Transverse colon (tissue), 4 donors: ENCODE data around the gene ABHD12. TPM values are rescaled to one million over a fixed set of nuclear protein-coding genes. Genes with fewer than 3 reads are reported as not detected.
A peak's percentile ranks its signal among the peaks of the same experiment; 100 is the strongest.

Source experiments
- DNase-seq: peaks from one replicate; pipeline ENCODE4 v3.0.0-alpha.2; 2019
- H3K27ac ChIP-seq, 4 donors: fragments of 200-600 bp; sonication (generic); 2 replicates each; pipeline ENCODE4 v1.5.1; 2016 to 2018; ENCODE audit warnings: inconsistent platforms in 4 of 4
- H3K27me3 ChIP-seq: fragments of 200-600 bp; sonication (generic); 2 replicates; pipeline ENCODE4 v1.5.1; 2017; ENCODE audit warnings: inconsistent platforms
- H3K36me3 ChIP-seq, 4 donors: fragments of 200-600 bp; sonication (generic); 2 replicates each; pipeline ENCODE4 v1.5.1; 2017 to 2019; ENCODE audit warnings: inconsistent platforms in 4 of 4
- H3K4me1 ChIP-seq, 4 donors: fragments of 200-600 bp; sonication (generic); 2 replicates each; pipeline ENCODE4 v1.5.1; 2017 to 2020; ENCODE audit warnings: inconsistent platforms in 4 of 4
- H3K4me3 ChIP-seq, 4 donors: fragments of 200-600 bp; sonication (generic); 1 replicate in 1 of 4; 2 replicates in 3 of 4; pipeline versions ENCODE4 v1.5.1 to v1.6.1; 2017 to 2019; ENCODE audit warnings: inconsistent platforms in 4 of 4
- H3K9me3 ChIP-seq, 2 donors: fragments of 200-600 bp; sonication (generic); 2 replicates each; pipeline ENCODE4 v1.5.1; 2017 to 2019; ENCODE audit warnings: inconsistent platforms in 2 of 2
- EP300 ChIP-seq: sonication (generic); formaldehyde crosslinking; IDR thresholded peaks from one replicate; pipeline ENCODE4 v1.6.1; 2017; ENCODE audit warnings: antibody characterized with exemption, low read depth
- POLR2A ChIP-seq: fragments of 450-650 bp; IDR thresholded peaks from one replicate; pipeline ENCODE4 v1.6.1; 2016; ENCODE audit warnings: antibody characterized with exemption, mild to moderate bottlenecking, moderate library complexity
- POLR2AphosphoS5 ChIP-seq, 3 donors: sonication (generic); formaldehyde crosslinking; IDR thresholded peaks; one replicate each; pipeline ENCODE4 v1.6.1; 2016; ENCODE audit warnings: antibody characterized with exemption in 3 of 3
- WGBS, 2 donors: methylation state at CpG; one replicate each; pipeline ENCODE4 v1.1.5; 2018; ENCODE audit warnings: low coverage in 1 of 2; 5-methylcytosine and 5-hydroxymethylcytosine counted together
- in situ Hi-C, 4 donors: fragments of 200-750 bp; cut with MboI; loops; one replicate each; pipeline versions ENCODE4 v1.15.0 to v1.15.1; 2017; ENCODE audit warnings: low sequenced_read_pairs in 3 of 4, low pct_ligation_motif_present in 1 of 4, low pct_unique_long_range_greater_than_20kb in 1 of 4
- intact Hi-C: fragments of 100-400 bp; cut with DNase I; formaldehyde crosslinking; loops from one replicate; pipeline ENCODE4 v1.15.1; 2023; ENCODE audit warnings: low total_unique reads
- small RNA-seq, 4 donors: library from RNA; depleted of rRNA; stranded (forward); fragments of <200 nt; gene quantifications; one replicate each; pipeline ENCODE3, GENCODE V24; 2016
- total RNA-seq, 4 donors: library from RNA; depleted of rRNA; stranded (reverse); fragments of >200 nt; gene quantifications; one replicate each; pipeline ENCODE4 v1.1.0, GENCODE V29; 2016
- TF ChIP-seq, protein P1 (sequence below), 5 experiments: fragments of 200-600 bp in 3 of 5; fragments of 450-650 bp in 2 of 5; sonication (generic) in 3 of 5; IDR thresholded peaks; 1 replicate in 2 of 5; 2 replicates in 3 of 5; pipeline ENCODE4 v1.5.1; 2016 to 2017; ENCODE audit warnings: antibody characterized with exemption in 5 of 5, inconsistent platforms in 3 of 5, mild to moderate bottlenecking in 2 of 5, moderate library complexity in 1 of 5

Gene ABHD12
- total RNA-seq, 4 donors from 2014 or later: 67.3 to 103 (median 73.4) TPM

DNA sequence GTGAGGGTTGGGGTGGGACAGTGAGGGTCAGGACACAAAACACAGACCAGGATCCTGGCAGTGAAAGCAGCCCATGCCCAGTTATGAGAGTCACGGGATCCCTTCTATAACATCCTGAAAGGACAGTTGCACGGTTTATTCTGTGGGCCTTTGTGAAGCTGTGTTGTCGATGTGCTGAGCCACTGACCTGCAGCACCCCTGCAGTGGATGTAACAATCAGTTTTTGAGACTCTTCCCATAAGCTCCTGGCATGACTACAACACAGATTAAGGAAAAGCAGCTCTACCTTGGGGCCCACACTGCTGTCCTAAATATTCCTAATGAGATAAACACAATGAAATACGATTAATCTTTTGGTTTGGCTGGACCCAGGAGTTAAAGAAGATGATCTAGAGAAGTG is 139.1 kb downstream of the ABHD12 start:
- Histone ChIP-seq H3K4me3 (peak overlapping the region in 1 of 4 donors; percentile 93), H3K27ac (peak overlapping the region; percentile 92 to 98 (median 98)), H3K4me1 (peaks cover 50 to 84% (median 76%) of the 10 kb centered on the region in 4 donors), H3K9me3 (no peaks in the 10 kb centered on the region), H3K27me3 (no peaks in the 10 kb centered on the region), H3K36me3 (no peaks in the 10 kb centered on the region)
- in situ Hi-C loops: no loop called here
- TF ChIP-seq, protein P1, sequence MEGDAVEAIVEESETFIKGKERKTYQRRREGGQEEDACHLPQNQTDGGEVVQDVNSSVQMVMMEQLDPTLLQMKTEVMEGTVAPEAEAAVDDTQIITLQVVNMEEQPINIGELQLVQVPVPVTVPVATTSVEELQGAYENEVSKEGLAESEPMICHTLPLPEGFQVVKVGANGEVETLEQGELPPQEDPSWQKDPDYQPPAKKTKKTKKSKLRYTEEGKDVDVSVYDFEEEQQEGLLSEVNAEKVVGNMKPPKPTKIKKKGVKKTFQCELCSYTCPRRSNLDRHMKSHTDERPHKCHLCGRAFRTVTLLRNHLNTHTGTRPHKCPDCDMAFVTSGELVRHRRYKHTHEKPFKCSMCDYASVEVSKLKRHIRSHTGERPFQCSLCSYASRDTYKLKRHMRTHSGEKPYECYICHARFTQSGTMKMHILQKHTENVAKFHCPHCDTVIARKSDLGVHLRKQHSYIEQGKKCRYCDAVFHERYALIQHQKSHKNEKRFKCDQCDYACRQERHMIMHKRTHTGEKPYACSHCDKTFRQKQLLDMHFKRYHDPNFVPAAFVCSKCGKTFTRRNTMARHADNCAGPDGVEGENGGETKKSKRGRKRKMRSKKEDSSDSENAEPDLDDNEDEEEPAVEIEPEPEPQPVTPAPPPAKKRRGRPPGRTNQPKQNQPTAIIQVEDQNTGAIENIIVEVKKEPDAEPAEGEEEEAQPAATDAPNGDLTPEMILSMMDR (IDR thresholded peaks at IDR 0.05): no peak
- TF ChIP-seq EP300 (no peak), POLR2A (no peak), POLR2AphosphoS5 (IDR thresholded peaks at IDR 0.05) (no peak)
- DNase-seq: peak; percentile 9
- intact Hi-C loops: no loop called here
- 40 to 64% methylated on average over 1 to 4 of the region's 4 CpGs for WGBS, 2 donors

GRCh38 chr20:25251019-25251418 is 139.6 kb downstream of the ABHD12 start:
- Histone ChIP-seq H3K4me3 (peak overlapping the region in 1 of 4 donors; percentile 93), H3K4me1 (peaks cover 47 to 84% (median 77%) of the 10 kb centered on the region in 4 donors), H3K36me3 (no peaks in the 10 kb centered on the region), H3K27me3 (no peaks in the 10 kb centered on the region), H3K27ac (peak overlapping the region; percentile 92 to 98 (median 98)), H3K9me3 (no peaks in the 10 kb centered on the region)
- in situ Hi-C loops: no loop called here
- TF ChIP-seq, protein P1 (IDR thresholded peaks at IDR 0.05): no peak
- TF ChIP-seq POLR2AphosphoS5 (IDR thresholded peaks at IDR 0.05) (no peak), POLR2A (no peak), EP300 (no peak)
- 89 to 100% methylated on average over 1 to 9 of the region's 9 CpGs for WGBS, 2 donors
- DNase-seq: peak; percentile 5
- intact Hi-C loops: no loop called here

GRCh38 chr20:25250508-25250907 is 140.1 kb downstream of the ABHD12 start:
- no peaks in the 10 kb centered on the region for H3K9me3 ChIP-seq
- peak; percentile 8 for DNase-seq
- H3K27me3 ChIP-seq: no peaks in the 10 kb centered on the region
- intact Hi-C loops (no loop called here), in situ Hi-C loops (no loop called here)
- H3K27ac ChIP-seq: peak overlapping the region; percentile 92 to 98 (median 98)
- peaks cover 42 to 84% (median 73%) of the 10 kb centered on the region in 4 donors for H3K4me1 ChIP-seq
- 42 to 57% methylated on average over 3 of the region's 3 CpGs for WGBS, 2 donors
- TF ChIP-seq POLR2A (no peak), EP300 (no peak), POLR2AphosphoS5 (IDR thresholded peaks at IDR 0.05) (no peak)
- TF ChIP-seq, protein P1 (IDR thresholded peaks at IDR 0.05): no peak
- no peaks in the 10 kb centered on the region for H3K36me3 ChIP-seq
- peak overlapping the region in 3 of 4 donors; percentile 91 to 96 (median 93) for H3K4me3 ChIP-seq

Small RNAs within 50 kb of the gene (small RNA-seq; reads per million reads assigned to genes)
- gene AL121772.2: 0 reads per million in 4 donors

Other genes starting within 250 kb of the ABHD12 start
- 100 to 1,000 TPM; 163 to 261 (median 224) TPM for gene ENTPD6, start 195.1 kb downstream of the ABHD12 start, total RNA-seq
- gene PYGB, start 142.8 kb downstream of the ABHD12 start, total RNA-seq: 100 to 1,000 TPM; 195 to 554 (median 359) TPM
- gene GINS1, start 16.8 kb upstream of the ABHD12 start, total RNA-seq: 1 to 10 TPM in 2 of 4 donors, not detected in 2; 1.3 to 1.4 TPM
- gene NINL, start 194.7 kb upstream of the ABHD12 start, total RNA-seq: 1 to 10 TPM; 3.1 to 9.7 (median 5.7) TPM
- 1 to 10 TPM; 1.4 to 7.1 (median 3.4) TPM for gene NANP, start 233.2 kb upstream of the ABHD12 start, total RNA-seq